ENCODE measurements around the gene SEC61A1.

DNA sequence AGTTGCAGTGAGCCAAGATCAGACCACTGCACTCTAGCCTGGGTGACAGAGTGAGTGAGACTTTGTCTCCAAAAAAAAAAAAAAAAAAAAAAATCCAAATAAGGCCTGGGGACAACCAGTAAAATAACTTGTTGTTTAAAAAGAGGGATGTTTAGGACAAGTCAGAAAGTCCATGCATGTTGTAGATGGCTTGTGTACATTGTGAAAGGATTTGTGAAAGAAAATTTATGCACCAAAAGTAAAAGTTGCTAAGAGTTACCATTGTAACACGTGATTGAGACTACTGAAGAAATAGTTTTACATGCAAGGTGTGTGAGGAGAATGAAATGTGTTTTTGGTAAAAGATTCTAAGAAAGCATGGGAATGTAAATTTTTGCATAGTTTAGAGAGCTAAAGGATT lies 35.7 kb upstream of the SEC61A1 start:
- TF ChIP-seq, protein P1, sequence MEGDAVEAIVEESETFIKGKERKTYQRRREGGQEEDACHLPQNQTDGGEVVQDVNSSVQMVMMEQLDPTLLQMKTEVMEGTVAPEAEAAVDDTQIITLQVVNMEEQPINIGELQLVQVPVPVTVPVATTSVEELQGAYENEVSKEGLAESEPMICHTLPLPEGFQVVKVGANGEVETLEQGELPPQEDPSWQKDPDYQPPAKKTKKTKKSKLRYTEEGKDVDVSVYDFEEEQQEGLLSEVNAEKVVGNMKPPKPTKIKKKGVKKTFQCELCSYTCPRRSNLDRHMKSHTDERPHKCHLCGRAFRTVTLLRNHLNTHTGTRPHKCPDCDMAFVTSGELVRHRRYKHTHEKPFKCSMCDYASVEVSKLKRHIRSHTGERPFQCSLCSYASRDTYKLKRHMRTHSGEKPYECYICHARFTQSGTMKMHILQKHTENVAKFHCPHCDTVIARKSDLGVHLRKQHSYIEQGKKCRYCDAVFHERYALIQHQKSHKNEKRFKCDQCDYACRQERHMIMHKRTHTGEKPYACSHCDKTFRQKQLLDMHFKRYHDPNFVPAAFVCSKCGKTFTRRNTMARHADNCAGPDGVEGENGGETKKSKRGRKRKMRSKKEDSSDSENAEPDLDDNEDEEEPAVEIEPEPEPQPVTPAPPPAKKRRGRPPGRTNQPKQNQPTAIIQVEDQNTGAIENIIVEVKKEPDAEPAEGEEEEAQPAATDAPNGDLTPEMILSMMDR (conservative IDR thresholded peaks at IDR 0.05; ENCODE audit: low read length) = no peak
- TF ChIP-seq EZH2phosphoT487 (IDR thresholded peaks at IDR 0.05; ENCODE audit: borderline replicate concordance) = no peak

Data from Loucy (cell line).